NK-92 (cell line): ENCODE results near the gene CX3CL1.
"Not testable (repeated sequence)": the region's sequence is repeated elsewhere in the genome, so short reads cannot be mapped to it uniquely, and the experiment has no call there.

Experiments used
- DNase-seq: peaks from one replicate; lab custom pipeline; 2025; ENCODE audit not compliant: unreplicated experiment; lab: John Stamatoyannopoulos, UW

Gene CX3CL1

GRCh38 chr16:57356547-57356946, 15.7 kb upstream of the CX3CL1 start:
- DNase-seq: no peak

GRCh38 chr16:57357330-57358085, 14.8 kb upstream of the CX3CL1 start:
- no peak for DNase-seq

GRCh38 chr16:57358086-57358420, 14.2 kb upstream of the CX3CL1 start:
- no peak for DNase-seq

- no peak for DNase-seq
These were observed 13.7 kb upstream of the CX3CL1 start, which contains the start of gene CCL22 for GRCh38 chr16:57358527-57359095. Gene CCL22 (plus strand): TSS chr16:57358783. CDS start chr16:57358817, 34 bp downstream.

GRCh38 chr16:57360321-57360935, 11.9 kb upstream of the CX3CL1 start:
- DNase-seq: no peak

- DNase-seq: no peak
These were observed 10.9 kb upstream of the CX3CL1 start for GRCh38 chr16:57361404-57361803.

- no peak for DNase-seq
These were observed 8.1 kb upstream of the CX3CL1 start for GRCh38 chr16:57364143-57364542.

GRCh38 chr16:57366544-57367040, 5.7 kb upstream of the CX3CL1 start:
- no peak for DNase-seq

- no peak for DNase-seq
These were observed 5.1 kb upstream of the CX3CL1 start for GRCh38 chr16:57367116-57367752.

GRCh38 chr16:57371494-57372371, 557 bp upstream of the CX3CL1 start:
- no peak for DNase-seq

- DNase-seq: no peak
These were observed 1.0 kb downstream of the CX3CL1 start for GRCh38 chr16:57373117-57373947.

- no peak for DNase-seq
These were observed 1.8 kb downstream of the CX3CL1 start for GRCh38 chr16:57374067-57374534.

- DNase-seq: not testable (repeated sequence)
These were observed 2.7 kb downstream of the CX3CL1 start for GRCh38 chr16:57374925-57375465.

GRCh38 chr16:57376313-57376818, 4.1 kb downstream of the CX3CL1 start:
- no peak for DNase-seq

- DNase-seq: no peak
These were observed 5.0 kb downstream of the CX3CL1 start for GRCh38 chr16:57377080-57377841.

- DNase-seq: no peak
These were observed 7.3 kb downstream of the CX3CL1 start for GRCh38 chr16:57379579-57379978.

- DNase-seq: no peak
These were observed 8.6 kb downstream of the CX3CL1 start for GRCh38 chr16:57380671-57381462.
